WTC11 (cell line): Measurements from ENCODE around the gene AVL9.

Experiments used
- ELF4 ChIP-seq: sonication (generic); formaldehyde crosslinking; IDR thresholded peaks from 2 replicates; pipeline ENCODE4 v1.8.1; 2022; ENCODE audit warnings: low read depth, mild to moderate bottlenecking, moderate library complexity, missing genetic modification reagents
- ESRRA ChIP-seq: sonication (generic); formaldehyde crosslinking; IDR thresholded peaks from 2 replicates; pipeline ENCODE4 v1.8.1; 2022; ENCODE audit warnings: mild to moderate bottlenecking, missing genetic modification reagents, borderline replicate concordance
- FOXK1 ChIP-seq: sonication (generic); formaldehyde crosslinking; IDR thresholded peaks from 2 replicates; pipeline ENCODE4 v1.8.0; 2022; ENCODE audit warnings: mild to moderate bottlenecking, moderate library complexity, missing genetic modification reagents
- JUN ChIP-seq: sonication (generic); formaldehyde crosslinking; IDR thresholded peaks from 2 replicates; pipeline ENCODE4 v1.8.0; 2023; ENCODE audit warnings: mild to moderate bottlenecking, missing genetic modification reagents
- NFE2L1 ChIP-seq: sonication (generic); formaldehyde crosslinking; IDR thresholded peaks from 2 replicates; pipeline ENCODE4 v1.8.1; 2023; ENCODE audit warnings: missing genetic modification reagents
- OVOL2 ChIP-seq: fragments of 250-450 bp; sonication (Bioruptor Pico); IDR thresholded peaks from 2 replicates; pipeline ENCODE4 v1.9.0; 2021; ENCODE audit warnings: mild to moderate bottlenecking, borderline replicate concordance
- SP1 ChIP-seq: sonication (generic); formaldehyde crosslinking; conservative IDR thresholded peaks from 2 replicates; pipeline ENCODE4 v1.8.1; 2022; ENCODE audit warnings: missing genetic modification reagents
- TF ChIP-seq, protein P1 (sequence below): fragments of 200-600 bp; IDR thresholded peaks from 2 replicates; pipeline ENCODE4 v1.8.0; 2022; ENCODE audit warnings: antibody characterized with exemption

DNA sequence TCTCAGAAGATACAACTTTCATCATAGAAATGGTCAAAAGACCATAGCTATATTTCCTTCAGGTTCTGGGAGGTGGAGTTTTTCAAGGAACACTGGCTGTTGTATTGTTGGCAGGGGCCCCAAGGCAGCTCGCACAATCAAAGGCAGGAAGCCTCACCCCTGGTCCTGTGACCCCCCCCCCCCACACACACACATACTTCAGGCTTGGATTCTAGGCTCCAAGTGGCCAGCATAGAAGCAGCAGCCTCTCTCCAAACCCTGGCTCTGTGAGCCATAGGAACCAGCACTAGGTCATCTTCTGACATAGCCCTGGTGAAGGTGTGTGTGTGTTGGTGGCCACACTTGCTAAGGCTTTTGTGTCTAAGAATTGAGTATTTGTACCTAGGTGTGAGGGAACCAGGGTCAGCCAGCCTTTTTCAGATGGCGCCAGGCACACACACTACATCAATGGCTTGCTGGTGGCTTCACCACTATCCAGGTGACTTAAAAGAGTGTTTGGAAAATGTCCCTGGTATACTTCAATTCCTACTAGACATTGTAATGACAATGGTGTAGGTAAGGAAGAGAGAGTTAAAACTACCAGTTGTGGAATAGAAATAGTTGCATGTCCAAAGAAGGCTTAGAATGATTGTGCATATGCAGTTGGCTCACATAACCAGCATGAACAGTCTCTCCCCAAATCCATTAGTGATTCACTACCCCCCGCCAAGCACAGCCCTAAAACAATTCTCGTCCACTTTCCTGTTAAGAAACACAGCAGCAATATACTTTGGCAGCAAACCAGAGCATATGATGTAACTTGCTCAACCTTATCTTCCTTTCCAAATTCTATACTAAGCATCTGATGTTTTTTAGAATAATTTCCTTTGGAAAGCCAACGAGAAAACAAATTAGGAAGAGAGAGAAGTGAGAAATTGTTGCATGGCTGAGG lies 91.3 kb downstream of the AVL9 start:
- TF ChIP-seq ESRRA (no peak), NFE2L1 (CRISPR knock-in tag) (no peak), OVOL2 (CRISPR knock-in tag) (no peak), JUN (CRISPR knock-in tag) (no peak), SP1 (CRISPR knock-in tag) (no peak), ELF4 (CRISPR knock-in tag) (no peak), FOXK1 (CRISPR knock-in tag) (no peak)
- TF ChIP-seq, protein P1, sequence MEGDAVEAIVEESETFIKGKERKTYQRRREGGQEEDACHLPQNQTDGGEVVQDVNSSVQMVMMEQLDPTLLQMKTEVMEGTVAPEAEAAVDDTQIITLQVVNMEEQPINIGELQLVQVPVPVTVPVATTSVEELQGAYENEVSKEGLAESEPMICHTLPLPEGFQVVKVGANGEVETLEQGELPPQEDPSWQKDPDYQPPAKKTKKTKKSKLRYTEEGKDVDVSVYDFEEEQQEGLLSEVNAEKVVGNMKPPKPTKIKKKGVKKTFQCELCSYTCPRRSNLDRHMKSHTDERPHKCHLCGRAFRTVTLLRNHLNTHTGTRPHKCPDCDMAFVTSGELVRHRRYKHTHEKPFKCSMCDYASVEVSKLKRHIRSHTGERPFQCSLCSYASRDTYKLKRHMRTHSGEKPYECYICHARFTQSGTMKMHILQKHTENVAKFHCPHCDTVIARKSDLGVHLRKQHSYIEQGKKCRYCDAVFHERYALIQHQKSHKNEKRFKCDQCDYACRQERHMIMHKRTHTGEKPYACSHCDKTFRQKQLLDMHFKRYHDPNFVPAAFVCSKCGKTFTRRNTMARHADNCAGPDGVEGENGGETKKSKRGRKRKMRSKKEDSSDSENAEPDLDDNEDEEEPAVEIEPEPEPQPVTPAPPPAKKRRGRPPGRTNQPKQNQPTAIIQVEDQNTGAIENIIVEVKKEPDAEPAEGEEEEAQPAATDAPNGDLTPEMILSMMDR: no peak
